IPS DF 4.7 (cell line): Measurements from ENCODE around the gene NEK1.
"Not testable (repeated sequence)": the region's sequence is repeated elsewhere in the genome, so short reads cannot be mapped to it uniquely, and the experiment has no call there.

Experiments used
- DNase-seq: peaks from one replicate; pipeline ENCODE4 v3.0.0-alpha.2; 2013; ENCODE audit warnings: low spot score; ENCODE audit errors: extremely low read depth

The NEK1 gene

GRCh38 chr4:169499907-169500306, 112.5 kb downstream of the NEK1 start:
- not testable (repeated sequence) for DNase-seq

- not testable (repeated sequence) for DNase-seq
Observed at GRCh38 chr4:169494234-169494633, 118.1 kb downstream of the NEK1 start.

GRCh38 chr4:169493164-169493524, 119.2 kb downstream of the NEK1 start:
- no peak for DNase-seq

GRCh38 chr4:169492436-169493163, 119.8 kb downstream of the NEK1 start:
- DNase-seq, result no peak

GRCh38 chr4:169491211-169491610, 121.2 kb downstream of the NEK1 start:
- DNase-seq, result no peak

- DNase-seq, result no peak
Observed at GRCh38 chr4:169489306-169489705, 123.1 kb downstream of the NEK1 start.

- peak; percentile 7 for DNase-seq
Observed at GRCh38 chr4:169485791-169486742, 126.3 kb downstream of the NEK1 start.

- DNase-seq, result no peak
Observed at GRCh38 chr4:169485086-169485485, 127.3 kb downstream of the NEK1 start.

- no peak for DNase-seq
Observed at GRCh38 chr4:169484485-169484884, 127.9 kb downstream of the NEK1 start.

- no peak for DNase-seq
Observed at GRCh38 chr4:169464080-169464479, 148.3 kb downstream of the NEK1 start.

GRCh38 chr4:169460081-169460480, 152.3 kb downstream of the NEK1 start:
- no peak for DNase-seq

GRCh38 chr4:169458575-169458974, 153.8 kb downstream of the NEK1 start:
- no peak for DNase-seq

GRCh38 chr4:169452644-169453043, 159.7 kb downstream of the NEK1 start:
- DNase-seq, result not testable (repeated sequence)

- DNase-seq, result not testable (repeated sequence)
Observed at GRCh38 chr4:169448935-169449334, 163.4 kb downstream of the NEK1 start.

GRCh38 chr4:169446824-169447223, 165.6 kb downstream of the NEK1 start:
- no peak for DNase-seq

- no peak for DNase-seq
Observed at GRCh38 chr4:169443748-169444147, 168.6 kb downstream of the NEK1 start.

- DNase-seq, result no peak
Observed at GRCh38 chr4:169440446-169440845, 171.9 kb downstream of the NEK1 start.

GRCh38 chr4:169439244-169439643, 173.1 kb downstream of the NEK1 start:
- no peak for DNase-seq

- DNase-seq, result no peak
Observed at GRCh38 chr4:169438057-169438480, 174.3 kb downstream of the NEK1 start.

- DNase-seq, result no peak
Observed at GRCh38 chr4:169437299-169438047, 174.9 kb downstream of the NEK1 start.

- DNase-seq, result no peak
Observed at GRCh38 chr4:169436734-169437133, 175.6 kb downstream of the NEK1 start.

- no peak for DNase-seq
Observed at GRCh38 chr4:169428376-169428775, 184.0 kb downstream of the NEK1 start.
